ENCODE measurements around the gene IFNAR1. TPM values are rescaled to one million over a fixed set of nuclear protein-coding genes. Genes with fewer than 3 reads are reported as not detected.
"Not testable (repeated sequence)": the region's sequence is repeated elsewhere in the genome, so short reads cannot be mapped to it uniquely, and the experiment has no call there.

Gene IFNAR1
- total and polyA plus RNA-seq, 2 of the 8 experiments (the other 6 are each of a cell fraction or from before 2014, with no cell fraction given) = 3.1 to 17.1 TPM

- H3K4me2 ChIP-seq (ENCODE audit: insufficient read depth in 1 of 2, low read depth in 2 of 2, low read length in 2 of 2) = not testable (repeated sequence)
Measured at GRCh38 chr21:33381381-33381780, 56.6 kb downstream of the IFNAR1 start.

More at GRCh38 chr21:33381381-33381780, 56.6 kb downstream of the IFNAR1 start:
- H3K9me3 ChIP-seq (ENCODE audit: insufficient read depth in 2 of 2, low read depth in 1 of 2, low read length in 1 of 2); H3K79me1 ChIP-seq (ENCODE audit: low read depth, low read length); H3K4me3 ChIP-seq (ENCODE audit: extremely low read depth in 1 of 4, insufficient read depth in 2 of 4, low read depth in 3 of 4, low read length in 4 of 4); H2AFZ ChIP-seq (ENCODE audit: low read length); H4K5ac ChIP-seq (ENCODE audit: insufficient read length, low read depth, low read length); H3K56ac ChIP-seq (replicated peaks; ENCODE audit: insufficient read length, low read depth, low read length); H3K36me3 ChIP-seq (ENCODE audit: control insufficient read depth in 2 of 4, insufficient read depth in 4 of 4, low read length in 3 of 4); H3K23me2 ChIP-seq (ENCODE audit: low read depth, low read length); H3K18ac ChIP-seq (ENCODE audit: extremely low read depth, low read length); H2BK12ac ChIP-seq (ENCODE audit: low read depth, low read length); H3K79me2 ChIP-seq (ENCODE audit: control insufficient read depth in 1 of 2, insufficient read depth in 2 of 2, low read length in 2 of 2); POLR2A ChIA-PET (ENCODE audit: partially characterized antibody); H2BK5ac ChIP-seq (ENCODE audit: low read depth, low read length); H2BK20ac ChIP-seq (ENCODE audit: low read length); H3K9ac ChIP-seq (replicated peaks in 1 of 4; ENCODE audit: extremely low read depth in 1 of 4, low read depth in 3 of 4, low read length in 3 of 4); H4K91ac ChIP-seq (replicated peaks; ENCODE audit: insufficient read length, low read length); H3K27ac ChIP-seq (ENCODE audit: low read depth, low read length); H2BK120ac ChIP-seq (replicated peaks; ENCODE audit: low read depth, low read length); H4K20me1 ChIP-seq (replicated peaks in 1 of 2; ENCODE audit: control insufficient read depth in 1 of 2, insufficient read depth in 2 of 2, low read length in 2 of 2); H4K8ac ChIP-seq (ENCODE audit: extremely low read depth, insufficient read depth, low read length); DNase-seq (ENCODE audit: low read depth in 1 of 2, low spot score in 2 of 2); H3K4me1 ChIP-seq (replicated peaks in 1 of 4; ENCODE audit: control insufficient read depth in 3 of 4, insufficient read depth in 4 of 4, low read length in 3 of 4); H3K27me3 ChIP-seq (replicated peaks in 1 of 4; ENCODE audit: control insufficient read depth in 3 of 4, extremely low read depth in 1 of 4, insufficient read depth in 3 of 4, low read length in 3 of 4); H2BK15ac ChIP-seq (ENCODE audit: low read length); FAIRE-seq; H3K14ac ChIP-seq (ENCODE audit: insufficient read length); H3K23ac ChIP-seq (ENCODE audit: insufficient read length); H2AK5ac ChIP-seq (ENCODE audit: low read depth, low read length); H3K4ac ChIP-seq (replicated peaks; ENCODE audit: insufficient read length, low read depth, low read length): not testable (repeated sequence)
- CTCF ChIA-PET (ENCODE audit: partially characterized antibody) = interaction anchor here (0.6 to 2.6 kb wide), 4 partner anchors 15 to 64 kb away, joined by 3 to 12 read pairs (median 5); no protein-coding TSS in a partner anchor
- WGBS, 2 experiments (ENCODE audit: extremely low coverage in 1 of 2, insufficient coverage in 1 of 2, insufficient read length in 1 of 2, insufficient replicate concordance in 2 of 2, low coverage in 1 of 2, low lambda C conversion rate in 2 of 2, missing lambda C conversion rate in 1 of 2) = 93% methylated on average over 6 of the region's 6 CpGs; no CpG with 5 or more reads in 1 of the 2 experiments
